ENCODE results near the gene CARD11.

Gene CARD11

GRCh38 chr7:2864204-2864985, 179.3 kb downstream of the CARD11 start:
- no peak for DNase-seq

GRCh38 chr7:2863461-2864066, 180.1 kb downstream of the CARD11 start:
- no peak for DNase-seq

DNA sequence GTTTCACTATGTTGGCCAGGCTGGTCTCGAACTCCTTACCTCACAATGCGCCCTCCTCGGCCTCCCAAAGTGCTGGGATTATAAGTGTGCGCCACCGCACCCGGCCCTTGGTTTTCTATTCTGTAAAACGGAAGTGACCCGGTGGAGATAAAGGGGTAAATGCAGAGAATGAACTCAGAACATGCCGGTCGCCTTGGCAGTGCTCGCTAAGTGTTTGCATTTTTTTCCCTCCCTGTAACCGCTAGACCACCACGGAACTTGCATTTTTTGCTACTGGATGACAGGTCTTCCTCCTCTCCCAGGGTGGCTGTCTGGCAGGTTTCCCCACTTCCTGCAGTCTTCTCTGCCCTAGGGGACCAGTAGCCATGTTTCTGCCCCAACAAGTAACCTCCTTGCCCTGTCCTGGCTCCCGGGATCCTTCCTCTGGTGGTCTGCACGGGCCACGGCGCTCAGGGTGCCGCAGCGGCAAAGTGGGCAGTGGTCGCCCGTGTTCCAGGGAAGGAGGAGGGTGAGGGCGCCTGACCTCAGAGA, 180.8 kb downstream of the CARD11 start:
- no peak for DNase-seq

DNA sequence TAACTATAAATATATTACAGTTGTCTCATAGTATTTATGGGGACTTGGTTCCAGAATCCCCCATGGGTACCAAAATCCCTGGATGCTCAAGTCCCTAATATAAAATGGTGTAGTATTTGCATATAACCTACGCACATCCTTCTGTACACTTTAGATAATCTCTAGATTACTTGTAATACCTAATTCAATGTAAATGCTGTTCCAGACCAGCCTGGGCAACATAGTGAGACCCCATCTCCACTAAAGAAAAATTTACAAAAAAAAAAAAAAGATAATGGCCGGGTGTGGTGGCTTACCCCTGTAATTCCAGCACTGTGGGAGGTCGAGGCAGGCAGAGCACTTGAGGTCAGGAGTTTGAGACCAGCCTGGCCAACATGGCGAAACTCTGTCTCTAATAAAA, 182.2 kb downstream of the CARD11 start:
- DNase-seq: no peak

GRCh38 chr7:2860627-2861133, 183.0 kb downstream of the CARD11 start:
- no peak for DNase-seq

DNA sequence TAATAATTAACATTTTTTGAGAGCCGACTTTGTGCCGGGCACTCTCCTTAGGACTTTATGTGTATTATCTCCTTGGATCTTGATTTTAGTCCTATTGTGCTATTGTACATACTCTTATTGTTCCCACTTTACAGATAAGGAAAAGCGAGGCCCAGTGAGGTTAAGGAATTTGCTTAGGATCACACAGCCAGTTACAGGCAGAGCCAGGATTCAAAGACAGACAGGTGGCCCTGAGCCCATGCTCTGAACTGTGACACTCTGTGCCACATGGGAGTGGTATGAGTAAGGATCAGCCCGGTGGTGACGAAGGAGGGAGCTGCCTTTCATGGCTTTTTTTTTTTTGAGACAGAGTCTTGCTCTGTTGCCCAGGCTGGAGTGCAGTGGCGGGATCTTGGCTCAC, 183.7 kb downstream of the CARD11 start:
- no peak for DNase-seq

- DNase-seq: no peak
Observed at GRCh38 chr7:2858621-2859020, 185.0 kb downstream of the CARD11 start.

DNA sequence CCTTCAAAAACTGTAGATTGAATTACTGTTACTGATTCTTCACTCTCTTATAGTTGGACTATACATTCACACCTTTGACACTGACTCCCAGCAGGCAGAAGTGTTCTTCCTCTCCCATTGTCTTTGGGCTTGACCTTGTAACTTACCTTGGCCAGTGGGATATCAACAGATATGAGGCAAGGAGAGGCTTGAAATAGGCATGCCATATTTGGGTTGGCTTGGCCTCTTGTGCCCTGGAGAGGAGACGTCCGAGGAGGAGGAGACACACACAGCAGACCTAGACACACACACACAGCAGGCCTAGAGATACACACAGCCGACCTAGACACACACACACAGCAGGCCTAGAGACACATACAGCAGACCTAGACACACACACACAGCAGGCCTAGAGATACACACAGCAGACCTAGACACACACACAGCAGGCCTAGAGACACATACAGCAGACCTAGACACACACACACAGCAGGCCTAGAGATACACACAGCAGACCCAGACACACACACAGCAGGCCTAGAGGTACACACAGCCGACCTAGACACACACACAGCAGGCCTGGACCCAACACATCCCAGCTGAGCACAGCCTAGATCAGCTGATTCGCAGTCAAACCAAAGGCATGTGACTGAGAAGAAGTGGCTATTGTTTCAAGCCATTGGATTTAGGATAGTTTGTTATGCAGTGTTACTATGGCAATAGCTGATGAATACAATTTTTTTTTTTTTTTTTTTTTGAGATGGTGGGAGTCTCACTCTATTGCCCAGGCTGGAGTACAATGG, 187.1 kb downstream of the CARD11 start:
- DNase-seq: no peak

All from NCI-H510A treated with DMSO at 0.1 percent for 48 hours (cell line).